HepG2 (cell line): ENCODE results near the gene RASSF8. TPM values are rescaled to one million over a fixed set of nuclear protein-coding genes. Genes with fewer than 3 reads are reported as not detected.

Source experiments
- ATAC-seq: fragments of 200-7000 bp; cut with Tn5 transposase; 3 replicates; pipeline ENCODE4 v1.9.1; 2020; ENCODE audit warnings: mild to moderate bottlenecking, moderate library complexity
- BruUV-seq: library from RNA; stranded (reverse); fragments of 400-500 nt; replicated peaks from 2 replicates; lab custom pipeline; 2021; lab: Mats Ljungman, UMichigan
- CTCF ChIA-PET: fragments of 300-600 bp; formaldehyde crosslinking; extraction: SDS; loops from one replicate; lab custom pipeline; 2021; ENCODE audit warnings: low total read pairs, inconsistent platforms, low intra/inter-chr PET ratio; lab: Yijun Ruan, JAX
- POLR2A ChIA-PET: fragments of 350-600 bp; sonication (Branson Sonifier 250); formaldehyde crosslinking; loops from one replicate; lab custom pipeline; 2020; ENCODE audit warnings: antibody characterized with exemption, inconsistent platforms; lab: Yijun Ruan, JAX
- DNase-seq: peaks from one replicate; pipeline ENCODE4 v3.0.0-alpha.2; 2015; ENCODE audit warnings: low spot score
- FAIRE-seq: peaks from 3 replicates; lab custom pipeline; 2011; peaks lifted over from hg19 to GRCh38; lab: Jason Lieb, UNC
- H2AFZ ChIP-seq: one replicate; pipeline ENCODE4 v1.6.1; 2011; ENCODE audit warnings: low read length, inconsistent platforms
- H3K27ac ChIP-seq: fragments of 300-600 bp; 3 replicates; pipeline ENCODE4 v1.8.0; 2011; ENCODE audit warnings: mixed run types, mild to moderate bottlenecking, mixed read lengths, low read length, inconsistent platforms; ENCODE audit not compliant: insufficient read depth; ENCODE audit errors: extremely low read length
- H3K27me3 ChIP-seq, 2 experiments: fragments of 200-600 bp in 1 of 2; 2 replicates in 1 of 2; 3 replicates in 1 of 2; pipeline versions ENCODE4 v1.6.0 to v1.8.0; 2011; ENCODE audit warnings: low read length in 2 of 2, mild to moderate bottlenecking in 2 of 2, moderate library complexity in 2 of 2, inconsistent platforms in 1 of 2; ENCODE audit not compliant: insufficient read depth in 2 of 2, control insufficient read depth in 1 of 2
- H3K36me3 ChIP-seq, 2 experiments: fragments of 200-600 bp in 1 of 2; replicated peaks in 1 of 2; 2 replicates in 1 of 2; 3 replicates in 1 of 2; pipeline versions ENCODE4 v1.5.1 to v1.8.0; 2011; ENCODE audit warnings: low read length in 2 of 2, inconsistent platforms in 1 of 2; ENCODE audit not compliant: insufficient read depth in 2 of 2, control insufficient read depth in 1 of 2
- H3K4me1 ChIP-seq: 2 replicates; pipeline ENCODE4 v1.5.1; 2012; ENCODE audit warnings: low read length, inconsistent platforms; ENCODE audit not compliant: insufficient read depth
- H3K4me2 ChIP-seq: 2 replicates; pipeline ENCODE4 v1.6.0; 2011; ENCODE audit warnings: low read depth, low read length, inconsistent platforms
- H3K4me3 ChIP-seq, 3 experiments: fragments of 200-600 bp in 1 of 3; sonication (generic), shearing (Covaris generic) in 1 of 3; replicated peaks in 1 of 3; 2 replicates each; pipeline ENCODE4 v1.5.1; 2011 to 2016; ENCODE audit warnings: low read length in 3 of 3, inconsistent platforms in 2 of 3, low read depth in 2 of 3, mild to moderate bottlenecking in 2 of 3, control low read depth in 1 of 3, mixed read lengths in 1 of 3; ENCODE audit not compliant: insufficient read depth in 1 of 3
- H3K79me2 ChIP-seq: one replicate; pipeline ENCODE4 v1.6.1; 2011; ENCODE audit warnings: low read length, inconsistent platforms; ENCODE audit not compliant: insufficient read depth
- H3K9ac ChIP-seq: 2 replicates; pipeline ENCODE4 v1.6.0; 2011; ENCODE audit warnings: mild to moderate bottlenecking, low read depth, low read length, inconsistent platforms; ENCODE audit not compliant: insufficient read depth
- H3K9me3 ChIP-seq: 2 replicates; pipeline ENCODE4 v1.5.1; 2012; ENCODE audit warnings: mild to moderate bottlenecking, low read length
- H4K20me1 ChIP-seq: 2 replicates; pipeline ENCODE4 v1.6.0; 2011; ENCODE audit warnings: inconsistent platforms, mild to moderate bottlenecking, low read length, moderate library complexity; ENCODE audit not compliant: insufficient read depth
- ARNT2 ChIP-seq: sonication (generic); formaldehyde crosslinking; IDR thresholded peaks from 2 replicates; pipeline ENCODE4 v1.8.0; 2022; ENCODE audit warnings: mild to moderate bottlenecking, low read depth, missing genetic modification reagents, moderate library complexity
- CHCHD3 ChIP-seq: sonication (generic); formaldehyde crosslinking; IDR thresholded peaks from 2 replicates; pipeline ENCODE4 v1.8.0; 2022; ENCODE audit warnings: mild to moderate bottlenecking, missing genetic modification reagents, moderate library complexity
- FIP1L1 ChIP-seq: fragments of 200-400 bp; formaldehyde crosslinking; IDR thresholded peaks from 2 replicates; pipeline ENCODE4 v1.6.1; 2018; ENCODE audit warnings: low read depth, mild to moderate bottlenecking, low read length, moderate library complexity, borderline replicate concordance; ENCODE audit not compliant: insufficient read depth
- KLF13 ChIP-seq: sonication (generic); formaldehyde crosslinking; IDR thresholded peaks from 2 replicates; pipeline ENCODE4 v1.4.0; 2020; ENCODE audit warnings: mild to moderate bottlenecking, missing genetic modification reagents
- MAFG ChIP-seq: sonication (generic); formaldehyde crosslinking; IDR thresholded peaks from 2 replicates; pipeline ENCODE4 v1.5.1; 2020; ENCODE audit warnings: mild to moderate bottlenecking, missing genetic modification reagents
- MBD4 ChIP-seq: IDR thresholded peaks from 2 replicates; pipeline ENCODE4 v1.6.1; 2012; ENCODE audit warnings: low read length, inconsistent platforms, borderline replicate concordance
- NAIF1 ChIP-seq: sonication (generic); formaldehyde crosslinking; IDR thresholded peaks from 2 replicates; pipeline ENCODE4 v1.5.0; 2020; ENCODE audit warnings: mild to moderate bottlenecking, missing genetic modification reagents, borderline replicate concordance
- SAP130 ChIP-seq: IDR thresholded peaks from 2 replicates; pipeline ENCODE4 v1.6.1; 2016; ENCODE audit warnings: low read depth
- SMAD3 ChIP-seq: sonication (generic); formaldehyde crosslinking; IDR thresholded peaks from 2 replicates; pipeline ENCODE4 v1.4.0; 2020; ENCODE audit warnings: missing genetic modification reagents
- SP4 ChIP-seq: sonication (generic); formaldehyde crosslinking; IDR thresholded peaks from 2 replicates; pipeline ENCODE4 v1.8.1; 2023; ENCODE audit warnings: mild to moderate bottlenecking, missing genetic modification reagents
- XBP1 ChIP-seq: sonication (generic); formaldehyde crosslinking; IDR thresholded peaks from 2 replicates; pipeline ENCODE4 v1.5.0; 2020; ENCODE audit warnings: missing genetic modification reagents
- YEATS4 ChIP-seq: sonication (generic); formaldehyde crosslinking; IDR thresholded peaks from 2 replicates; pipeline ENCODE4 v1.4.0; 2020; ENCODE audit warnings: missing genetic modification reagents, borderline replicate concordance
- ZFP1 ChIP-seq: IDR thresholded peaks from 2 replicates; pipeline ENCODE4 v1.6.1; 2016
- ZNF256 ChIP-seq: sonication (generic); formaldehyde crosslinking; conservative IDR thresholded peaks from 2 replicates; pipeline ENCODE4 v1.4.0; 2020; ENCODE audit warnings: missing genetic modification reagents
- WGBS: methylation state at CpG from one replicate; pipeline ENCODE4 v1.1.6; 2017; ENCODE audit warnings: low lambda C conversion rate; 5-methylcytosine and 5-hydroxymethylcytosine counted together
- in situ Hi-C: cut with HindIII; loops from 2 replicates; pipeline ENCODE4 v1.10.0; 2017; ENCODE audit warnings: low pct_unique_long_range_greater_than_20kb; ENCODE audit not compliant: extremely low pct_ligation_motif_present
- intact Hi-C: fragments of 100-400 bp; cut with micrococcal nuclease; formaldehyde crosslinking; loops from one replicate; pipeline ENCODE4 v1.10.0; 2022; ENCODE audit not compliant: unreplicated experiment
- polyA plus RNA-seq, 8 experiments: library from polyadenylated mRNA; depleted of rRNA in 3 of 8; stranded (reverse) in 7 of 8; unstranded in 1 of 8; fragments of >200 nt; fragmentation: Illumina TruSeq in 4 of 8; extraction: Trizol in 4 of 8; gene quantifications; 2 replicates each; pipeline versions ENCODE4 v1.2.1 to v1.2.3, GENCODE V29; 2011 to 2016; ENCODE audit warnings: low read depth in 4 of 8, missing spikeins in 1 of 8, mixed read lengths in 1 of 8; ENCODE audit not compliant: insufficient read depth in 1 of 8
- total RNA-seq, 5 experiments: library from RNA; depleted of rRNA; stranded (reverse); fragments of >200 nt; fragmentation: Illumina TruSeq; extraction: Trizol; gene quantifications; 2 replicates each; pipeline ENCODE4 v1.2.3, GENCODE V29; 2016; ENCODE audit warnings: low read depth in 1 of 5
- TF ChIP-seq, protein P1 (sequence below): sonication (generic); formaldehyde crosslinking; IDR thresholded peaks from 2 replicates; pipeline ENCODE4 v1.4.0; 2020; ENCODE audit warnings: missing genetic modification reagents
- TF ChIP-seq, protein P2 (sequence below): sonication (generic); formaldehyde crosslinking; IDR thresholded peaks from 2 replicates; pipeline ENCODE4 v1.5.0; 2020; ENCODE audit warnings: missing genetic modification reagents
- TF ChIP-seq, protein P3 (sequence below): sonication (generic); formaldehyde crosslinking; IDR thresholded peaks from 2 replicates; pipeline ENCODE4 v1.8.0; 2022; ENCODE audit warnings: mild to moderate bottlenecking, missing genetic modification reagents, borderline replicate concordance
- TF ChIP-seq, protein P4 (sequence below): sonication (generic); formaldehyde crosslinking; IDR thresholded peaks from 2 replicates; pipeline ENCODE4 v1.9.0; 2021; ENCODE audit warnings: missing genetic modification reagents, mild to moderate bottlenecking, borderline replicate concordance

Gene RASSF8
- total and polyA plus RNA-seq, 2 of the 13 experiments (the other 11 are each of a cell fraction or from before 2014, with no cell fraction given), result 0.82 to 9.2 TPM

DNA sequence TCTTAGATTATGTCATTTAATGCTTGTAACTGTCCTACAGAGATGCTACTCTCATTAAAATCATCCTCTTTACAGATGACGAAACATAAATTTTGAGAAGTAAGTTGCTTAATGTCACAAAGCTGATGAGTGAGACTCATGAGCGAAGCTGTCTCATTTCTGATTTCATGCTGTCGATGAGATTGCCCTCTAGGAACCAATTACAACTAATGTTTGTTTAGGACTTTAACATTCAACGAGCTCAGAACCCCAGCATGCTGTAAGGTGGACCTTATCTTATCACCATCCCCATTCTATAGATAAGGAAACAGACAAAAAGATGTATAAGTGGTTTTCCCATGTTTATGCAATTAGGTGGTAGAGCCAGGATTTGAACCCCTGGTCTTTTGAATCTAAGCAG lies 143.3 kb downstream of the RASSF8 start (continued):
- TF ChIP-seq, protein P1, sequence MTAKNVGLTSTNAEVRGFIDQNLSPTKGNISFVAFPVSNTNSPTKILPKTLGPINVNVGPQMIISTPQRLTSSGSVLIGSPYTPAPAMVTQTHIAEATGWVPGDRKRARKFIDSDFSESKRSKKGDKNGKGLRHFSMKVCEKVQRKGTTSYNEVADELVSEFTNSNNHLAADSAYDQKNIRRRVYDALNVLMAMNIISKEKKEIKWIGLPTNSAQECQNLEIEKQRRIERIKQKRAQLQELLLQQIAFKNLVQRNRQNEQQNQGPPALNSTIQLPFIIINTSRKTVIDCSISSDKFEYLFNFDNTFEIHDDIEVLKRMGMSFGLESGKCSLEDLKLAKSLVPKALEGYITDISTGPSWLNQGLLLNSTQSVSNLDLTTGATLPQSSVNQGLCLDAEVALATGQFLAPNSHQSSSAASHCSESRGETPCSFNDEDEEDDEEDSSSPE (CRISPR knock-in tag), result no peak
- TF ChIP-seq, protein P2, sequence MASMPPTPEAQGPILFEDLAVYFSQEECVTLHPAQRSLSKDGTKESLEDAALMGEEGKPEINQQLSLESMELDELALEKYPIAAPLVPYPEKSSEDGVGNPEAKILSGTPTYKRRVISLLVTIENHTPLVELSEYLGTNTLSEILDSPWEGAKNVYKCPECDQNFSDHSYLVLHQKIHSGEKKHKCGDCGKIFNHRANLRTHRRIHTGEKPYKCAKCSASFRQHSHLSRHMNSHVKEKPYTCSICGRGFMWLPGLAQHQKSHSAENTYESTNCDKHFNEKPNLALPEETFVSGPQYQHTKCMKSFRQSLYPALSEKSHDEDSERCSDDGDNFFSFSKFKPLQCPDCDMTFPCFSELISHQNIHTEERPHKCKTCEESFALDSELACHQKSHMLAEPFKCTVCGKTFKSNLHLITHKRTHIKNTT (CRISPR knock-in tag), result no peak
- no peak for TF ChIP-seq NAIF1
- no peak for TF ChIP-seq SP4 (CRISPR knock-in tag)
- no peak for TF ChIP-seq KLF13 (CRISPR knock-in tag)
- TF ChIP-seq, protein P3, sequence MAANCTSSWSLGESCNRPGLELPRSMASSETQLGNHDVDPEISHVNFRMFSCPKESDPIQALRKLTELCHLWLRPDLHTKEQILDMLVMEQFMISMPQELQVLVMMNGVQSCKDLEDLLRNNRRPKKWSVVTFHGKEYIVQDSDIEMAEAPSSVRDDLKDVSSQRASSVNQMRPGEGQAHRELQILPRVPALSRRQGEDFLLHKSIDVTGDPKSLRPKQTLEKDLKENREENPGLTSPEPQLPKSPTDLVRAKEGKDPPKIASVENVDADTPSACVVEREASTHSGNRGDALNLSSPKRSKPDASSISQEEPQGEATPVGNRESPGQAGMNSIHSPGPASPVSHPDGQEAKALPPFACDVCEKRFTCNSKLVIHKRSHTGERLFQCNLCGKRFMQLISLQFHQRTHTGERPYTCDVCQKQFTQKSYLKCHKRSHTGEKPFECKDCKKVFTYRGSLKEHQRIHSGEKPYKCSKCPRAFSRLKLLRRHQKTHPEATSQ (CRISPR knock-in tag), result no peak
- TF ChIP-seq, protein P4, sequence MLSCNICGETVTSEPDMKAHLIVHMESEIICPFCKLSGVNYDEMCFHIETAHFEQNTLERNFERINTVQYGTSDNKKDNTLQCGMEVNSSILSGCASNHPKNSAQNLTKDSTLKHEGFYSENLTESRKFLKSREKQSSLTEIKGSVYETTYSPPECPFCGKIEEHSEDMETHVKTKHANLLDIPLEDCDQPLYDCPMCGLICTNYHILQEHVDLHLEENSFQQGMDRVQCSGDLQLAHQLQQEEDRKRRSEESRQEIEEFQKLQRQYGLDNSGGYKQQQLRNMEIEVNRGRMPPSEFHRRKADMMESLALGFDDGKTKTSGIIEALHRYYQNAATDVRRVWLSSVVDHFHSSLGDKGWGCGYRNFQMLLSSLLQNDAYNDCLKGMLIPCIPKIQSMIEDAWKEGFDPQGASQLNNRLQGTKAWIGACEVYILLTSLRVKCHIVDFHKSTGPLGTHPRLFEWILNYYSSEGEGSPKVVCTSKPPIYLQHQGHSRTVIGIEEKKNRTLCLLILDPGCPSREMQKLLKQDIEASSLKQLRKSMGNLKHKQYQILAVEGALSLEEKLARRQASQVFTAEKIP (CRISPR knock-in tag), result no peak

DNA sequence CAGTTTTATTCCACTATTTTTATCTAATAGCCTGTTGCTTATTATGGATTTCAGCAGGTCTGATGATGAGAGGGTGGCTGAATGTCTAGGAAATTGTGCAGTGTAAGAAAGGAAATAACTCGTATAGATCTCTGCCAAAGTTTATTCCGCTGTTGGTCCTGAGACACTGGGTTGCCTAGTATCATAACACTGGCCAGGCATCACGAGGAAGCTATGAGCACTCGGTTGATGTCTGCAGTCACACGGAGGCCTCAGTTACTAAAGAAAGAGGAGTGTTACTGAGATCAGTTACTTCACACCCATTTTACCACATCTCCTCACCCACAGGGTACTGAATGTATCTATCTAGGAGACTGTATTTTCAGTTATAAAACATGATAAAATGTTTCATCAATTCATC lies 144.5 kb downstream of the RASSF8 start:
- DNase-seq (no peak), ATAC-seq (no peak), FAIRE-seq (no peak)
- POLR2A ChIA-PET, result no interaction called here
- no peak overlapping the region for H3K4me2 ChIP-seq
- intact Hi-C loops (no loop called here), in situ Hi-C loops (no loop called here)
- no peak overlapping the region for H3K27ac ChIP-seq
- no peaks in the 10 kb centered on the region for H3K9me3 ChIP-seq
- H4K20me1 ChIP-seq, result no peaks in the 10 kb centered on the region
- no TSS peak for BruUV-seq
- no peak overlapping the region for H3K4me3 ChIP-seq
- no peaks in the 10 kb centered on the region for H3K79me2 ChIP-seq
- WGBS, result 22% methylated on average over 5 of the region's 5 CpGs
- no peak for TF ChIP-seq ZNF256 (CRISPR knock-in tag)
- no peak for TF ChIP-seq XBP1 (CRISPR knock-in tag)
- TF ChIP-seq FIP1L1, result no peak
- TF ChIP-seq SMAD3 (CRISPR knock-in tag), result no peak
- no peak for TF ChIP-seq ARNT2
- no peak for TF ChIP-seq ZFP1 (CRISPR knock-in tag)
- no peak for TF ChIP-seq MAFG (CRISPR knock-in tag)
- TF ChIP-seq CHCHD3 (CRISPR knock-in tag), result no peak
- TF ChIP-seq MBD4, result no peak
- no peak for TF ChIP-seq SAP130 (CRISPR knock-in tag)
- TF ChIP-seq YEATS4 (CRISPR knock-in tag), result no peak
- no peaks in the 10 kb centered on the region for H3K36me3 ChIP-seq
- H3K27me3 ChIP-seq, result no peaks in the 10 kb centered on the region; a peak in 2 of 5 replicates
- CTCF ChIA-PET, result no interaction called here
- no peak overlapping the region for H3K9ac ChIP-seq
- no peak overlapping the region for H2AFZ ChIP-seq
- no peaks in the 10 kb centered on the region for H3K4me1 ChIP-seq
